ENCODE data around the gene WDR33. TPM values are rescaled to one million over a fixed set of nuclear protein-coding genes. Genes with fewer than 3 reads are reported as not detected.

WDR33 gene
- total RNA-seq, 4 donors from 2014 or later, result 54.4 to 95.8 (median 67.5) TPM

DNA sequence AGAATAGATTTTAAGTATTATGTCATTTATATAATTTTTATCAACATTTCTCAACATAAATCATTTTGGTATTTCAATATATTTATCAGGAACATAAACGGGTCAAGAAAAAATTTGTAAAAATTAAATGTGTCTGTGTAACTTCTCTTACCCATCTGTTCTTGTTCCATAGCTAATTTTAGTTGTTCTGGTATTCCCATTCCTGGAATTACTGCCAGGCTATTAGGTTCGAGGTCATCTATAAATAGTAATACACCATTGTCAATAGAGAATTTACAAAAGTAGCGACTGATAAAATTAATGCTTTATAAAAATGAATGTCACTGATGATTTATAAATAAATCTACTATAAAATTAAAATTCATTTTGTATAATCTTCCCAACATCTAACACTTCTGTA, 88.2 kb downstream of the WDR33 start:
- H3K36me3 ChIP-seq, result peaks cover 27 to 28% of the 10 kb centered on the region in 2 donors
- 87 to 93% methylated on average over 3 of the region's 3 CpGs for WGBS, 2 donors
- intact Hi-C loops (cut with DNase I), result no loop called here
- no peak overlapping the region for H3K4me3 ChIP-seq (replicated peaks in 1 of 3)
- DNase-seq, result no peak
- no peaks in the 10 kb centered on the region for H3K9me3 ChIP-seq
- TF ChIP-seq, protein P1, sequence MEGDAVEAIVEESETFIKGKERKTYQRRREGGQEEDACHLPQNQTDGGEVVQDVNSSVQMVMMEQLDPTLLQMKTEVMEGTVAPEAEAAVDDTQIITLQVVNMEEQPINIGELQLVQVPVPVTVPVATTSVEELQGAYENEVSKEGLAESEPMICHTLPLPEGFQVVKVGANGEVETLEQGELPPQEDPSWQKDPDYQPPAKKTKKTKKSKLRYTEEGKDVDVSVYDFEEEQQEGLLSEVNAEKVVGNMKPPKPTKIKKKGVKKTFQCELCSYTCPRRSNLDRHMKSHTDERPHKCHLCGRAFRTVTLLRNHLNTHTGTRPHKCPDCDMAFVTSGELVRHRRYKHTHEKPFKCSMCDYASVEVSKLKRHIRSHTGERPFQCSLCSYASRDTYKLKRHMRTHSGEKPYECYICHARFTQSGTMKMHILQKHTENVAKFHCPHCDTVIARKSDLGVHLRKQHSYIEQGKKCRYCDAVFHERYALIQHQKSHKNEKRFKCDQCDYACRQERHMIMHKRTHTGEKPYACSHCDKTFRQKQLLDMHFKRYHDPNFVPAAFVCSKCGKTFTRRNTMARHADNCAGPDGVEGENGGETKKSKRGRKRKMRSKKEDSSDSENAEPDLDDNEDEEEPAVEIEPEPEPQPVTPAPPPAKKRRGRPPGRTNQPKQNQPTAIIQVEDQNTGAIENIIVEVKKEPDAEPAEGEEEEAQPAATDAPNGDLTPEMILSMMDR (IDR thresholded peaks at IDR 0.05), result no peak
- TF ChIP-seq POLR2A (IDR thresholded peaks at IDR 0.05), result no peak
- H3K4me1 ChIP-seq, result peaks cover 0 to 6% of the 10 kb centered on the region in 2 donors
- no peak overlapping the region for H3K27ac ChIP-seq
- no peaks in the 10 kb centered on the region for H3K27me3 ChIP-seq

DNA sequence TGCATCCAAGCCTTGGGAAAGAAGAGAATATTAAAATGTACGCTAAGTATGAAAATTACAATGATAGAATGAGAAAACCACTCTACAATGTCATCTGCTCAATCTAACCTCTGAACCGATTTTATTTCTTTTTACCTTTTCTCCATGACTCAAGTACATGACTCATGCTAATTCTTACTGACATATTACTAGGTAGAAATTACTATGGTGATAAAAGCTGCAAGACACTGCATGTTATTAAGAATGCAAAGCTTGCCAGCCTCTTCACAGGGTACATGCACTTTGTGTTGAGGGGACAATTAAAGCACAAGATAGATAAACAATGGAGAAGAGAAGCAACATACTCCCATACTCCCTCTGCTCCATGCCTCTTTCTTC, 89.0 kb downstream of the WDR33 start:
- WGBS, 2 donors, result 93 to 95% methylated on average over 2 of the region's 2 CpGs
- Histone ChIP-seq H3K9me3 (no peaks in the 10 kb centered on the region), H3K27ac (no peak overlapping the region), H3K4me3 (replicated peaks in 1 of 3) (no peak overlapping the region), H3K36me3 (peaks cover 27 to 29% of the 10 kb centered on the region in 2 donors), H3K27me3 (no peaks in the 10 kb centered on the region), H3K4me1 (peaks cover 0 to 6% of the 10 kb centered on the region in 2 donors)
- intact Hi-C loops (cut with DNase I), result no loop called here
- DNase-seq, result no peak
- TF ChIP-seq, protein P1 (IDR thresholded peaks at IDR 0.05), result no peak
- TF ChIP-seq POLR2A (IDR thresholded peaks at IDR 0.05), result no peak

DNA sequence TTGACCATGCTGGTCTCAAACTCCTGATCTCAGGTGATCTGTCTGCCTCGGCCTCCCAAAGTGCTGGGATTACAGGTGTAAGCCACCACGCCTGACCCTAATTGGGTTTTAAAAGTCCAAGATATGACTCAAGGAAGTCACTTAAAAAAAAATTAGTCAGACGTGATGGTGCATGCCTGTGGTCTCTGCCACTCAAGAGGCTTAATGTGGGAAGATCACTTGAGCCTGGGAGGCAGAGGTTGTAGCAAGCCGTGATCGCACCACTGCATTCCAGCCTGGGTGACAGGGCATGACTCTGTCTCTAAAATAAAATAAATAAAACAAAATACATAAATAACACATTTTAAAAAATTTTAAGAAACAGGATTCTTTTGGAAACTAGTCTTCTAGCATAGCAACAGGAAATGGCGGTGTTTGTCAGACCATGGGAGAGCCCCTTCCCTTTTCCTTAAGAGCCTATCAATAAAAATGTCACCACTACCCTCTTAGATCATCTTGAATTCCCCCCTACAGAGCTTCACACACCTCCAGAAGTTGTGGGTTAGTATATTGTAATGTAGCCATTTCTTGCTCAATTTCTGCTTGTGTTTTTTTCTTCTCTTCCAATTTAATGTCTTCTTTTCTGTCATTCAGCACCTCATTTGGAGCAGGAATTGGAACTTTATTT, 89.5 kb downstream of the WDR33 start:
- H3K27me3 ChIP-seq, result no peaks in the 10 kb centered on the region
- H3K36me3 ChIP-seq, result peaks cover 27 to 32% of the 10 kb centered on the region in 2 donors
- no peak overlapping the region for H3K27ac ChIP-seq
- no peak for DNase-seq
- 94 to 95% methylated on average over 6 of the region's 6 CpGs for WGBS, 2 donors
- TF ChIP-seq, protein P1 (IDR thresholded peaks at IDR 0.05), result no peak
- TF ChIP-seq POLR2A (IDR thresholded peaks at IDR 0.05), result no peak
- no peak overlapping the region for H3K4me3 ChIP-seq (replicated peaks in 1 of 3)
- H3K9me3 ChIP-seq, result no peaks in the 10 kb centered on the region
- H3K4me1 ChIP-seq, result peaks cover 0 to 6% of the 10 kb centered on the region in 2 donors
- intact Hi-C loops (cut with DNase I), result no loop called here

DNA sequence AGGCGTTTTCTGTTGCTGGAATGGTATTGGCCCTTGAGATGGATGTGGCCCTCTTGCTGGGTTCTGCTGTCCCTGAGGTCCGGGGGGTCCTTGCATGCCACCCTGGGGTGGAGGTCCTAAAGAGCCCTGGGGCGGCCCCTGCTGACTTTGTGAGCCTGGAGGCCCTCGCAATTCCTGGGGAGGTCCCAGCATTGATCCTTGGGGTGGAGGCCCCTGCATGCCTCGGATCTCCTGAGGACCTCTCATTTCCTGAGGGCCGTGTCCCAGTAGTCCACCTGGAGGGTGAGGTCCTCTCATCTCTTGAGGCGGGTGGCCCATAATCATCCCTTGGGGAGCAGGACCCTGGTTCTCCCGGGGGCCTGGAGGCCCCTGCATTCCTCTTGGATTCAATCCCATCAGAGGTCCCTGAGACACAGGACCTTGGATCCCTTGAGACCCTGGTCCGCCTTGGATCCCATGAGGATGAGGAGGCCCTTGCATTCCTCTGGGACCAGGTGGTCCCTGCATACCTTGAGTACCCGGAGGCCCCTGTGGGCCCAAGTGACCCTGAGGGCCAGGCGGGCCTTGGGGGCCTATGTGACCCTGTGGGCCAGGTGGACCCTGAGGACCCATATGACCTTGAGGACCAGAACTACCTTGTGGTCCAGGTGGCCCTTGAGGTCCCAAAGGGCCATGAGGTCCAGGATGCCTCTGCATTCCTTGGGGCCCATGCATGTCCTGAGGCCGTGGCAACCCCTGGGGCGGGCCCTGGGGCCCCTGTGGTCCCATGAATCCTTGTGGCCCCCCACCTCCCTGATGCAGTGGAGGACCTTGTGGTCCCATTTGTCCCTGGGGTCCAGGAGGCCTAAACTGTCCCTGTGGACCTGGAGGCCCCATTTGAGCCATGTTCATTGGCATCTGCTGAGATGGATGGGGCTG, 91.4 kb downstream of the WDR33 start:
- Histone ChIP-seq H3K4me3 (replicated peaks in 1 of 3) (no peak overlapping the region), H3K27me3 (no peaks in the 10 kb centered on the region), H3K9me3 (no peaks in the 10 kb centered on the region), H3K27ac (no peak overlapping the region), H3K36me3 (peaks cover 27 to 32% of the 10 kb centered on the region in 2 donors), H3K4me1 (peaks cover 0 to 6% of the 10 kb centered on the region in 2 donors)
- 95 to 98% methylated on average over 3 to 7 of the region's 13 CpGs for WGBS, 2 donors
- intact Hi-C loops (cut with DNase I), result no loop called here
- no peak for TF ChIP-seq POLR2A (IDR thresholded peaks at IDR 0.05)
- TF ChIP-seq, protein P1 (IDR thresholded peaks at IDR 0.05), result no peak
- DNase-seq, result no peak

DNA sequence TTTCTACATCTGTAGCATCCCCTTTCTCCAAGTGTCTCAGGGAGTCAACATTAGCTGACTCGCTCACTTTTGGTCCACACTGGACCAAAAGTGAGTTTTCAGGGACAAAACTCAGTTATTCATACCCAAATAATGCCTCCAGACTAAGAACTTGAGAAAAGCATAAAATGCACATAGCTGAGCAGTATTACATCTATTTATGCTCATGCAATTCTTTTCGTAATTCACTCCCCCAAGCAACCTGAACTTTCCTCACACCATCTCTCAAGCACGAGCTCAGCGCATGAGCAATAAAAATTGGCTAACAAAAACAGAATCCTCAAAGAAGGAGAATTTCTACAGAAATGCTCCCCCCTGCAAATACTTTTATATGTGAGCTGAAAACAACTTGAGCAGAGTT, 92.7 kb downstream of the WDR33 start:
- WGBS, 2 donors, result 96 to 98% methylated on average over 4 of the region's 4 CpGs
- H3K36me3 ChIP-seq, result peaks cover 27 to 34% of the 10 kb centered on the region in 2 donors
- TF ChIP-seq POLR2A (IDR thresholded peaks at IDR 0.05), result no peak
- TF ChIP-seq, protein P1 (IDR thresholded peaks at IDR 0.05), result no peak

More for the DNA sequence above, 92.7 kb downstream of the WDR33 start:
- DNase-seq, result no peak
- intact Hi-C loops (cut with DNase I), result no loop called here
- Histone ChIP-seq H3K27ac (no peak overlapping the region), H3K4me3 (replicated peaks in 1 of 3) (no peak overlapping the region), H3K4me1 (peaks cover 0 to 6% of the 10 kb centered on the region in 2 donors), H3K27me3 (no peaks in the 10 kb centered on the region), H3K9me3 (no peaks in the 10 kb centered on the region)
